SK-N-SH treated with all-trans-retinoic acid at 6 μM for 48 hours (cell line): ENCODE results near the gene YPEL5.

Source experiments
- ATAC-seq: fragments of 200-7000 bp; cut with Tn5 transposase; 3 replicates; pipeline ENCODE4 v1.9.1; 2020; ENCODE audit warnings: mild to moderate bottlenecking, moderate library complexity
- ARNTL ChIP-seq: fragments of 450-650 bp; formaldehyde crosslinking; IDR thresholded peaks from 2 replicates; pipeline ENCODE4 v1.5.0; 2020; ENCODE audit warnings: low read depth, mild to moderate bottlenecking, moderate library complexity, borderline replicate concordance
- BACH2 ChIP-seq: fragments of 250-450 bp; sonication (Bioruptor Pico); IDR thresholded peaks from 2 replicates; pipeline ENCODE4 v1.9.0; 2021; ENCODE audit warnings: mild to moderate bottlenecking, borderline replicate concordance
- CREB5 ChIP-seq: fragments of 250-450 bp; sonication (Bioruptor Pico); IDR thresholded peaks from 2 replicates; pipeline ENCODE4 v1.5.1; 2020; ENCODE audit warnings: low read depth, mild to moderate bottlenecking, moderate library complexity
- CSDC2 ChIP-seq: fragments of 250-450 bp; sonication (Bioruptor Pico); IDR thresholded peaks from 2 replicates; pipeline ENCODE4 v1.5.0; 2020; ENCODE audit warnings: mild to moderate bottlenecking, moderate library complexity
- ESRRG ChIP-seq: fragments of 250-450 bp; sonication (Bioruptor Pico); IDR thresholded peaks from 2 replicates; pipeline ENCODE4 v1.6.1; 2021; ENCODE audit warnings: mild to moderate bottlenecking
- GLIS3 ChIP-seq: fragments of 250-450 bp; sonication (Bioruptor Pico); IDR thresholded peaks from 2 replicates; pipeline ENCODE4 v1.5.0; 2020; ENCODE audit warnings: mild to moderate bottlenecking, moderate library complexity
- ISL1 ChIP-seq: fragments of 250-450 bp; sonication (Bioruptor Pico); IDR thresholded peaks from 2 replicates; pipeline ENCODE4 v2.1.2; 2022; ENCODE audit warnings: mild to moderate bottlenecking, moderate library complexity
- OSR1 ChIP-seq: fragments of 250-450 bp; sonication (Bioruptor Pico); IDR thresholded peaks from 2 replicates; pipeline ENCODE4 v1.8.0; 2022; ENCODE audit warnings: moderate library complexity, mild to moderate bottlenecking, inconsistent platforms
- PATZ1 ChIP-seq: fragments of 250-450 bp; sonication (Bioruptor Pico); IDR thresholded peaks from 2 replicates; pipeline ENCODE4 v1.8.0; 2020; ENCODE audit warnings: mild to moderate bottlenecking, moderate library complexity, borderline replicate concordance
- RARB ChIP-seq: fragments of 250-450 bp; sonication (Bioruptor Pico); IDR thresholded peaks from 2 replicates; pipeline ENCODE4 v1.8.0; 2021; ENCODE audit warnings: mild to moderate bottlenecking, moderate library complexity
- SNAI2 ChIP-seq: fragments of 250-450 bp; sonication (Bioruptor Pico); IDR thresholded peaks from 2 replicates; pipeline ENCODE4 v1.5.0; 2020; ENCODE audit warnings: mild to moderate bottlenecking, moderate library complexity
- TCF4 ChIP-seq: fragments of 250-450 bp; sonication (Bioruptor Pico); IDR thresholded peaks from 2 replicates; pipeline ENCODE4 v1.8.0; 2021; ENCODE audit warnings: mild to moderate bottlenecking, moderate library complexity, borderline replicate concordance
- TOX ChIP-seq: fragments of 250-450 bp; sonication (Bioruptor Pico); IDR thresholded peaks from 2 replicates; pipeline ENCODE4 v1.8.0; 2021; ENCODE audit warnings: mild to moderate bottlenecking, moderate library complexity, borderline replicate concordance
- TSHZ2 ChIP-seq: fragments of 250-450 bp; sonication (Bioruptor Pico); IDR thresholded peaks from 2 replicates; pipeline ENCODE4 v1.5.0; 2020; ENCODE audit warnings: mild to moderate bottlenecking, moderate library complexity
- ZFP3 ChIP-seq: fragments of 250-450 bp; sonication (Bioruptor Pico); IDR thresholded peaks from 2 replicates; pipeline ENCODE4 v1.5.0; 2020; ENCODE audit warnings: mild to moderate bottlenecking, moderate library complexity
- ZFP30 ChIP-seq: fragments of 450-650 bp; formaldehyde crosslinking; IDR thresholded peaks from 2 replicates; pipeline ENCODE4 v1.5.0; 2022; ENCODE audit warnings: mild to moderate bottlenecking, moderate library complexity
- ZNF565 ChIP-seq: fragments of 450-650 bp; formaldehyde crosslinking; conservative IDR thresholded peaks from 2 replicates; pipeline ENCODE4 v1.5.0; 2020; ENCODE audit warnings: low read depth, mild to moderate bottlenecking, moderate library complexity
- ZNF70 ChIP-seq: fragments of 450-650 bp; formaldehyde crosslinking; IDR thresholded peaks from 2 replicates; pipeline ENCODE4 v1.5.0; 2020; ENCODE audit warnings: mild to moderate bottlenecking, moderate library complexity
- ZNF8 ChIP-seq: fragments of 450-650 bp; formaldehyde crosslinking; IDR thresholded peaks from 2 replicates; pipeline ENCODE4 v1.5.0; 2020; ENCODE audit warnings: mild to moderate bottlenecking, moderate library complexity
- TF ChIP-seq, protein P1 (sequence below): fragments of 250-450 bp; sonication (Bioruptor Pico); IDR thresholded peaks from 2 replicates; pipeline ENCODE4 v1.8.0; 2021; ENCODE audit warnings: low read depth, mild to moderate bottlenecking, moderate library complexity, borderline replicate concordance
- TF ChIP-seq, protein P2 (sequence below): fragments of 250-450 bp; sonication (Bioruptor Pico); IDR thresholded peaks from 2 replicates; pipeline ENCODE4 v1.5.1; 2021; ENCODE audit warnings: mild to moderate bottlenecking, moderate library complexity

The YPEL5 gene

DNA sequence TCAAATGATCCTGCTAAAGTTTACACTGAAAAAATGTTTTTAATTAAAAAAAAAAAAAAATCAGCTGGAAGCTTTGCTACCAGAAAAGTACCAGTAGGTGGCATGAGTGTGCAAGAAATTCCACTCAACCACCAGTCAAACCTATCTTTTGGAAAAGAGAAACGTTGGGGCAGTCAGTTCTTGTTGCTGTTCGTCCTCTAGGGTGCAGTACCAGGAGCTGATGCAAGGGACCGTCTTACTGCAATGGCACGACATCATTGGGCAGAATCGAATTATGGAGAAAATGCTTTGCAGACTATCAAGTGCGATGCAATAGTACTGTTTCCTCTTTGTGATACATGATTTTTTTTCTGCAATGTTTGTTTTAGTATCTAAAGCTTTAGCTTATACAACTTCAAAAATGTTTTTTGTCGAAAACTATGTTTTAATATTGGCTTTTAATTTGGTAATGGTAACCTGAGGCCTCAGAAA, 18.3 kb downstream of the YPEL5 start (continued):
- TF ChIP-seq, protein P1, sequence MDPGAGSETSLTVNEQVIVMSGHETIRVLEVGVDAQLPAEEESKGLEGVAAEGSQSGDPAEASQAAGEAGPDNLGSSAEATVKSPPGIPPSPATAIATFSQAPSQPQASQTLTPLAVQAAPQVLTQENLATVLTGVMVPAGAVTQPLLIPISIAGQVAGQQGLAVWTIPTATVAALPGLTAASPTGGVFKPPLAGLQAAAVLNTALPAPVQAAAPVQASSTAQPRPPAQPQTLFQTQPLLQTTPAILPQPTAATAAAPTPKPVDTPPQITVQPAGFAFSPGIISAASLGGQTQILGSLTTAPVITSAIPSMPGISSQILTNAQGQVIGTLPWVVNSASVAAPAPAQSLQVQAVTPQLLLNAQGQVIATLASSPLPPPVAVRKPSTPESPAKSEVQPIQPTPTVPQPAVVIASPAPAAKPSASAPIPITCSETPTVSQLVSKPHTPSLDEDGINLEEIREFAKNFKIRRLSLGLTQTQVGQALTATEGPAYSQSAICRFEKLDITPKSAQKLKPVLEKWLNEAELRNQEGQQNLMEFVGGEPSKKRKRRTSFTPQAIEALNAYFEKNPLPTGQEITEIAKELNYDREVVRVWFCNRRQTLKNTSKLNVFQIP (CRISPR knock-in tag), result no peak

DNA sequence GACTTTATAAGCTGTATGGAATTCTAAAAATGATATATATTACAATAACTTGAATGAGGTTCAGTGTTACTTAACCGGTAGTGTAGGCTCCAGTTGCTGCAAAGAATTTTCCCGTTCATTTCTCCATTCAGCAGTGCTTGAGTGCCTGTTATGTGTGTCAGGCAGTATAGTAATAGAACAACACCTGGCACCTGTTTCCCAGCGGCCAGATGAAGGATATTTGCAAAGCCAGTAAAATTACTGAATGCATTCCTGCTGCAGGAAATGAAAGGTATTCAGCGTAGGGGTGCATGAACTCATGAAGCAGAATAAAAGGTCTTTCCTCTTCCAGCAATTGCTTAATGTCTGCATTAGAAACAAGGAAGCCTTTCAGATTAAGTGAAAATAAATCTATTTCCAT, 18.8 kb downstream of the YPEL5 start:
- no peak for ATAC-seq
- TF ChIP-seq GLIS3 (no peak), TSHZ2 (CRISPR knock-in tag) (no peak), ZNF8 (CRISPR knock-in tag) (no peak), TOX (no peak), OSR1 (CRISPR knock-in tag) (no peak), RARB (no peak), ARNTL (CRISPR knock-in tag) (no peak), ISL1 (CRISPR knock-in tag) (no peak), TCF4 (no peak), CREB5 (no peak), ESRRG (CRISPR knock-in tag) (no peak), BACH2 (CRISPR knock-in tag) (no peak), ZFP3 (CRISPR knock-in tag) (no peak), ZFP30 (CRISPR knock-in tag) (no peak), SNAI2 (CRISPR knock-in tag) (no peak), ZNF70 (CRISPR knock-in tag) (no peak), PATZ1 (CRISPR knock-in tag) (no peak)
- TF ChIP-seq, protein P1 (CRISPR knock-in tag), result no peak

DNA sequence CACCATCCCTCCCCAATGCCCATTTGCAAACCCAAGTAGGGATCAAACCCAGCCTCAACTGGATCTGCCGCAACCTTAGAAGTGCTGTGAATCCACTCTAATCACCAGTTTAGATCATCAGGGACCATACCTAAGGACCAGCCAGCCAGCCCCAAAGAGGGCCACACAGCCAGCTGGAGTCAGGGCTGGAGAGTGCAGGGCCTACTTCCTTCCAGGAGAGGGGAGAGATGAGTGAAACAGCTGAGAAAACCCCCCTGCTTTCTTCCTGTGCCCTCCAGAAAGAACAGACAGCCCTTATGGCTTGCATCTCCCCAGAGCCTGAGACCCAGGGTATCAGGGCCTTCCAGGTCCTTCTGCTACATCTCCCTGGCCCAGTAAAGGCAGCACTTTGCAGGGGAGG, 25.8 kb downstream of the YPEL5 start:
- ATAC-seq, result no peak
- no peak for TF ChIP-seq CSDC2 (CRISPR knock-in tag)
- no peak for TF ChIP-seq ZNF565
- TF ChIP-seq ZNF8 (CRISPR knock-in tag), result no peak
- TF ChIP-seq ZNF70 (CRISPR knock-in tag), result no peak
- no peak for TF ChIP-seq SNAI2 (CRISPR knock-in tag)
- no peak for TF ChIP-seq BACH2 (CRISPR knock-in tag)
- no peak for TF ChIP-seq OSR1 (CRISPR knock-in tag)
- no peak for TF ChIP-seq ISL1 (CRISPR knock-in tag)
- TF ChIP-seq GLIS3, result no peak
- no peak for TF ChIP-seq TCF4
- TF ChIP-seq, protein P2, sequence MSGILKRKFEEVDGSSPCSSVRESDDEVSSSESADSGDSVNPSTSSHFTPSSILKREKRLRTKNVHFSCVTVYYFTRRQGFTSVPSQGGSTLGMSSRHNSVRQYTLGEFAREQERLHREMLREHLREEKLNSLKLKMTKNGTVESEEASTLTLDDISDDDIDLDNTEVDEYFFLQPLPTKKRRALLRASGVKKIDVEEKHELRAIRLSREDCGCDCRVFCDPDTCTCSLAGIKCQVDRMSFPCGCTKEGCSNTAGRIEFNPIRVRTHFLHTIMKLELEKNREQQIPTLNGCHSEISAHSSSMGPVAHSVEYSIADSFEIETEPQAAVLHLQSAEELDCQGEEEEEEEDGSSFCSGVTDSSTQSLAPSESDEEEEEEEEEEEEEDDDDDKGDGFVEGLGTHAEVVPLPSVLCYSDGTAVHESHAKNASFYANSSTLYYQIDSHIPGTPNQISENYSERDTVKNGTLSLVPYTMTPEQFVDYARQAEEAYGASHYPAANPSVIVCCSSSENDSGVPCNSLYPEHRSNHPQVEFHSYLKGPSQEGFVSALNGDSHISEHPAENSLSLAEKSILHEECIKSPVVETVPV (CRISPR knock-in tag), result no peak
- no peak for TF ChIP-seq PATZ1 (CRISPR knock-in tag)
- TF ChIP-seq CREB5, result no peak
